Type B pancreatic cell (in vitro differentiated cells): ENCODE measurements around the gene KLHL29. TPM values are rescaled to one million over a fixed set of nuclear protein-coding genes. Genes with fewer than 3 reads are reported as not detected.

Experiments used
- DNase-seq: peaks from one replicate; pipeline ENCODE4 v3.0.0; 2021; ENCODE audit warnings: mixed read lengths; ENCODE audit not compliant: unreplicated experiment; ENCODE audit errors: extremely low spot score
- H3K27ac Mint-ChIP-seq: 2 replicates; pipeline ENCODE4 v1.8.0; 2021; ENCODE audit warnings: mild to moderate bottlenecking, mixed read lengths
- H3K27me3 Mint-ChIP-seq: 2 replicates; pipeline ENCODE4 v1.8.0; 2021; ENCODE audit warnings: mixed read lengths
- H3K36me3 Mint-ChIP-seq: 2 replicates; pipeline ENCODE4 v1.8.0; 2021; ENCODE audit warnings: mixed read lengths
- H3K4me1 Mint-ChIP-seq: one replicate; pipeline ENCODE4 v1.8.0; 2021; ENCODE audit warnings: mixed read lengths; ENCODE audit not compliant: unreplicated experiment
- H3K4me3 Mint-ChIP-seq: 2 replicates; pipeline ENCODE4 v1.8.0; 2021; ENCODE audit warnings: mild to moderate bottlenecking, mixed read lengths
- H3K9me3 Mint-ChIP-seq: 2 replicates; pipeline ENCODE4 v1.8.0; 2021; ENCODE audit warnings: mixed read lengths
- CTCF ChIP-seq: fragments of 200-600 bp; sonication (generic); conservative IDR thresholded peaks from 2 replicates; pipeline ENCODE4 v1.5.0; 2021; ENCODE audit warnings: antibody characterized with exemption, mild to moderate bottlenecking
- total RNA-seq: library from RNA; stranded (reverse); gene quantifications from 2 replicates; pipeline ENCODE4 v1.2.1, GENCODE V29; 2021; ENCODE audit warnings: low replicate concordance

The KLHL29 gene
- total RNA-seq, 1 donor from 2014 or later: 24.1 TPM

- Mint-ChIP-seq H3K9me3 (no peaks in the 10 kb centered on the region), H3K27ac (no peak overlapping the region), H3K27me3 (no peaks in the 10 kb centered on the region), H3K4me3 (no peak overlapping the region), H3K4me1 (peaks cover 29% of the 10 kb centered on the region), H3K36me3 (peaks cover 3% of the 10 kb centered on the region)
- no peak for TF ChIP-seq CTCF
- no peak for DNase-seq
These were observed 68.0 kb downstream of the KLHL29 start for GRCh38 chr2:23452853-23453420.

GRCh38 chr2:23453432-23453831 is 68.5 kb downstream of the KLHL29 start:
- no peak overlapping the region for H3K27ac Mint-ChIP-seq
- H3K4me1 Mint-ChIP-seq: peaks cover 29% of the 10 kb centered on the region
- no peak for TF ChIP-seq CTCF
- H3K4me3 Mint-ChIP-seq: no peak overlapping the region
- H3K9me3 Mint-ChIP-seq: no peaks in the 10 kb centered on the region
- no peaks in the 10 kb centered on the region for H3K27me3 Mint-ChIP-seq
- DNase-seq: no peak
- H3K36me3 Mint-ChIP-seq: peaks cover 3% of the 10 kb centered on the region

- no peak overlapping the region for H3K27ac Mint-ChIP-seq
- DNase-seq: no peak
- TF ChIP-seq CTCF: no peak
These were observed 69.0 kb downstream of the KLHL29 start for GRCh38 chr2:23453836-23454460.

GRCh38 chr2:23454501-23455120 is 69.6 kb downstream of the KLHL29 start:
- H3K36me3 Mint-ChIP-seq: peaks cover 3% of the 10 kb centered on the region
- no peaks in the 10 kb centered on the region for H3K27me3 Mint-ChIP-seq
- no peak overlapping the region for H3K27ac Mint-ChIP-seq
- no peak overlapping the region for H3K4me3 Mint-ChIP-seq
- peaks cover 29% of the 10 kb centered on the region for H3K4me1 Mint-ChIP-seq
- no peak for TF ChIP-seq CTCF
- no peaks in the 10 kb centered on the region for H3K9me3 Mint-ChIP-seq
- DNase-seq: no peak

More at GRCh38 chr2:23453836-23454460, 69.0 kb downstream of the KLHL29 start:
- no peak overlapping the region for H3K4me3 Mint-ChIP-seq
- peaks cover 3% of the 10 kb centered on the region for H3K36me3 Mint-ChIP-seq
- H3K27me3 Mint-ChIP-seq: no peaks in the 10 kb centered on the region
- H3K9me3 Mint-ChIP-seq: no peaks in the 10 kb centered on the region
- H3K4me1 Mint-ChIP-seq: peaks cover 29% of the 10 kb centered on the region

- DNase-seq: no peak
- Mint-ChIP-seq H3K36me3 (peaks cover 3% of the 10 kb centered on the region), H3K4me1 (peaks cover 33% of the 10 kb centered on the region), H3K4me3 (no peak overlapping the region), H3K27me3 (no peaks in the 10 kb centered on the region), H3K27ac (no peak overlapping the region), H3K9me3 (no peaks in the 10 kb centered on the region)
- no peak for TF ChIP-seq CTCF
These were observed 71.4 kb downstream of the KLHL29 start for GRCh38 chr2:23456396-23456795.
